ENCODE measurements around the gene ATR. TPM values are rescaled to one million over a fixed set of nuclear protein-coding genes. Genes with fewer than 3 reads are reported as not detected.
A peak's percentile ranks its signal among the peaks of the same experiment; 100 is the strongest.

Gene ATR
- total RNA-seq, 1 experiment from 2014 or later: 17.5 TPM

DNA sequence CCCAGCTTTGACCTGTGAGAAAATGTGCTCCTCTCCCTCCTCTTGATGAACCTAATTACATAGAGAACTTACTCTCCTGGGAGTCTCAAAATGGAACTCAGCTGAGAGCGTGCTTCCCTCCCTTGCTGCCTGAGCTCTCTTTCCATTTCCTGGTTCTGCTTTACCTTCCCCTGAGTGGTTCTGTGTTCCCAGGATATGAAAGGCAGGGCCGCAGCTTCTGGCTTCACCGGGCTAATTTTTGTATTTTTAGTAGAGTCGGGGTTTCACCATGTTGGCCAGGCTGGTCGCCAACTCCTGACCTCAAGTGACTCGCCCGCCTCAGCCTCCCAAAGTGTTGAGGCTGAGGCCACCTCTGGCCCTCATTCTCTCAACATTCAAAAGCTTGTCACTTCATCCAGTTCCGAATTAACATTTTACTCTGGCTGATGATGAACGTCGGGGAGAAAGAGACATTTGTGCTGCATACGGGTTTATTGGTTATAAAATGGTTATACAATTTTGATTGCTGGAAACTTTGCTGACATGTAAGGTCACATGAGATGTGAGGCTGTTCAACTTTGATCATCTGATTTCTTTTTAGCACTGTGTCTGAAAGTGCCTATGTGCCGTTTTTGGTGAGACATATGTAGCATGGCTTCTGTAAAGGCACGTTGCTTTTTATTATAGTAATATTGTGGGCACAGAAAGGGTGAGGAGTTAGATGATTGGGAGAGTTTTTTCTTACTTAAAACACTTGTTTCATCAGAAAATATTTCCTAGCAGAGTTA, 24.3 kb upstream of the ATR start:
- Mint-ChIP-seq H3K27me3 (ENCODE audit: insufficient read depth, unreplicated experiment) (no peaks in the 10 kb centered on the region), H3K4me3 (ENCODE audit: unreplicated experiment) (no peak overlapping the region), H3K27ac (ENCODE audit: unreplicated experiment) (no peak overlapping the region), H3K9me3 (ENCODE audit: unreplicated experiment) (no peaks in the 10 kb centered on the region), H3K4me1 (ENCODE audit: low read depth, unreplicated experiment) (peaks cover 14% of the 10 kb centered on the region), H3K36me3 (ENCODE audit: insufficient read depth, unreplicated experiment) (peaks cover 5% of the 10 kb centered on the region)
- H3K36me3 ChIP-seq (ENCODE audit: control insufficient read depth, insufficient read depth, low read length): no peaks in the 10 kb centered on the region
- intact Hi-C loops (cut with micrococcal nuclease; ENCODE audit: unreplicated experiment): no loop called here
- no peaks in the 10 kb centered on the region for H3K27me3 ChIP-seq (replicated peaks; ENCODE audit: control insufficient read depth, insufficient read depth, low read length)
- TF ChIP-seq, protein P1, sequence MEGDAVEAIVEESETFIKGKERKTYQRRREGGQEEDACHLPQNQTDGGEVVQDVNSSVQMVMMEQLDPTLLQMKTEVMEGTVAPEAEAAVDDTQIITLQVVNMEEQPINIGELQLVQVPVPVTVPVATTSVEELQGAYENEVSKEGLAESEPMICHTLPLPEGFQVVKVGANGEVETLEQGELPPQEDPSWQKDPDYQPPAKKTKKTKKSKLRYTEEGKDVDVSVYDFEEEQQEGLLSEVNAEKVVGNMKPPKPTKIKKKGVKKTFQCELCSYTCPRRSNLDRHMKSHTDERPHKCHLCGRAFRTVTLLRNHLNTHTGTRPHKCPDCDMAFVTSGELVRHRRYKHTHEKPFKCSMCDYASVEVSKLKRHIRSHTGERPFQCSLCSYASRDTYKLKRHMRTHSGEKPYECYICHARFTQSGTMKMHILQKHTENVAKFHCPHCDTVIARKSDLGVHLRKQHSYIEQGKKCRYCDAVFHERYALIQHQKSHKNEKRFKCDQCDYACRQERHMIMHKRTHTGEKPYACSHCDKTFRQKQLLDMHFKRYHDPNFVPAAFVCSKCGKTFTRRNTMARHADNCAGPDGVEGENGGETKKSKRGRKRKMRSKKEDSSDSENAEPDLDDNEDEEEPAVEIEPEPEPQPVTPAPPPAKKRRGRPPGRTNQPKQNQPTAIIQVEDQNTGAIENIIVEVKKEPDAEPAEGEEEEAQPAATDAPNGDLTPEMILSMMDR (IDR thresholded peaks at IDR 0.05; ENCODE audit: insufficient read depth in 1 of 2, low read depth in 1 of 2, low read length in 1 of 2, severe bottlenecking in 1 of 2, unreplicated experiment in 1 of 2): no peak
- CTCF ChIA-PET: interaction anchor here (1.1 kb wide), 1 partner anchor 16 kb away, joined by 3 read pairs; no protein-coding TSS in a partner anchor
- H3K9me3 ChIP-seq: no peaks in the 10 kb centered on the region
- H3K4me1 ChIP-seq: peaks cover 39% of the 10 kb centered on the region
- POLR2A ChIA-PET: no interaction called here
- H3K4me3 ChIP-seq (ENCODE audit: low read depth, low read length): no peak overlapping the region
- BruUV-seq (replicated peaks): no TSS peak
- DNase-seq: no peak

DNA sequence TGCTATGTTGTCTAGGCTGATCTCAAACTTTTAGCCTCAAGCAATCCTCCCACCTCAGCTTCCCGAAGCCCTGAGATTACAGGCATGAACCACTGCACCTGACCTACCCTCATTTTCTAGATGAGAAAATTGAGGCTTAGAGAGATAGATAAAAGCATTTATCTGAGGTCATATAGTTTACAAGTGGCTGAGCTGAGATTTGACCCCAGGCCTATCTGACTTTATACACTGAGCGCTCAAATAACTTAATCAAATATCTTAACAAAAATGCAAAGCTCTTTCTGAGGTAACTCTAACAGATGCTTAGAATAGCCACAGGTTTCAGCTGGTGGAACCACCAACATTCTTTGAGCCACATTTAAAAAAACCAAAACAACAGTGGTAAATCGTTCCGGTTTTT, 23.2 kb upstream of the ATR start:
- CTCF ChIA-PET: no interaction called here
- Mint-ChIP-seq H3K27ac (ENCODE audit: unreplicated experiment) (no peak overlapping the region), H3K27me3 (ENCODE audit: insufficient read depth, unreplicated experiment) (no peaks in the 10 kb centered on the region), H3K9me3 (ENCODE audit: unreplicated experiment) (no peaks in the 10 kb centered on the region), H3K4me1 (ENCODE audit: low read depth, unreplicated experiment) (peaks cover 20% of the 10 kb centered on the region), H3K36me3 (ENCODE audit: insufficient read depth, unreplicated experiment) (peaks cover 5% of the 10 kb centered on the region), H3K4me3 (ENCODE audit: unreplicated experiment) (no peak overlapping the region)
- Histone ChIP-seq H3K9me3 (no peaks in the 10 kb centered on the region), H3K4me1 (peaks cover 46% of the 10 kb centered on the region), H3K36me3 (ENCODE audit: control insufficient read depth, insufficient read depth, low read length) (no peaks in the 10 kb centered on the region), H3K27me3 (replicated peaks; ENCODE audit: control insufficient read depth, insufficient read depth, low read length) (no peaks in the 10 kb centered on the region), H3K4me3 (ENCODE audit: low read depth, low read length) (no peak overlapping the region)
- TF ChIP-seq, protein P1 (IDR thresholded peaks at IDR 0.05; ENCODE audit: insufficient read depth in 1 of 2, low read depth in 1 of 2, low read length in 1 of 2, severe bottlenecking in 1 of 2, unreplicated experiment in 1 of 2): no peak
- POLR2A ChIA-PET: no interaction called here
- DNase-seq: no peak
- intact Hi-C loops (cut with micrococcal nuclease; ENCODE audit: unreplicated experiment): no loop called here
- no TSS peak for BruUV-seq (replicated peaks)

DNA sequence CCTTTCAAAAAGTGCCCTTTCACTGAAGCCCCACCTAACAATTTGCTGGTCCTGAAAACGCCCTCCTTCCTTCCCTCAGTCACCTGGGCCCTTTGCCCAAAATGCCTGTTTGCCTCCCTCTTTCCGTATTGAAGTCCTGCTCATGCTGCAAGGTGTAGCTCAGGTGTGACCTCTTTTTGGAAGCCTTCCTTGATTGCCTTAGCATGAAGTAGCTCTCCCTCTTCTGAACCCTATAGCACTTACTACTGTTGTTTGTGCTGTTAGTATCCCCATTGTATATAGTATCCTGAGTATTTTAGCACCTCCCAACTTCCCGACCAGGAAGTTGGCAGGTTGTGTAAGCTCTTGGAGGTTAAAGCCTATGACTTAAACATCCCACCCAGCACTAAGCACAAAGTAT, 19.4 kb upstream of the ATR start:
- intact Hi-C loops (cut with micrococcal nuclease; ENCODE audit: unreplicated experiment): loop anchor here (2.0 to 5.0 kb wide), 2 partner anchors 69 to 127 kb away; partner anchors contain the start of gene TRPC1
- peaks cover 13% of the 10 kb centered on the region for H3K36me3 Mint-ChIP-seq (ENCODE audit: insufficient read depth, unreplicated experiment)
- H3K9me3 Mint-ChIP-seq (ENCODE audit: unreplicated experiment): no peaks in the 10 kb centered on the region
- TF ChIP-seq, protein P1 (IDR thresholded peaks at IDR 0.05; ENCODE audit: insufficient read depth in 1 of 2, low read depth in 1 of 2, low read length in 1 of 2, severe bottlenecking in 1 of 2, unreplicated experiment in 1 of 2): no peak
- H3K4me1 Mint-ChIP-seq (ENCODE audit: low read depth, unreplicated experiment): peaks cover 14% of the 10 kb centered on the region
- no TSS peak for BruUV-seq (replicated peaks)
- Histone ChIP-seq H3K27me3 (replicated peaks; ENCODE audit: control insufficient read depth, insufficient read depth, low read length) (no peaks in the 10 kb centered on the region), H3K4me3 (ENCODE audit: low read depth, low read length) (no peak overlapping the region), H3K36me3 (ENCODE audit: control insufficient read depth, insufficient read depth, low read length) (no peaks in the 10 kb centered on the region), H3K9me3 (no peaks in the 10 kb centered on the region), H3K4me1 (peaks cover 38% of the 10 kb centered on the region)
- ChIA-PET POLR2A (no interaction called here), CTCF (no interaction called here)
- peak overlapping the region; percentile 91 for H3K4me3 Mint-ChIP-seq (ENCODE audit: unreplicated experiment)
- peak overlapping the region; percentile 3 for H3K27ac Mint-ChIP-seq (ENCODE audit: unreplicated experiment)
- DNase-seq: no peak
- H3K27me3 Mint-ChIP-seq (ENCODE audit: insufficient read depth, unreplicated experiment): no peaks in the 10 kb centered on the region

All from Caco-2 (cell line).